ENCODE results near the gene SCARF2.

DNA sequence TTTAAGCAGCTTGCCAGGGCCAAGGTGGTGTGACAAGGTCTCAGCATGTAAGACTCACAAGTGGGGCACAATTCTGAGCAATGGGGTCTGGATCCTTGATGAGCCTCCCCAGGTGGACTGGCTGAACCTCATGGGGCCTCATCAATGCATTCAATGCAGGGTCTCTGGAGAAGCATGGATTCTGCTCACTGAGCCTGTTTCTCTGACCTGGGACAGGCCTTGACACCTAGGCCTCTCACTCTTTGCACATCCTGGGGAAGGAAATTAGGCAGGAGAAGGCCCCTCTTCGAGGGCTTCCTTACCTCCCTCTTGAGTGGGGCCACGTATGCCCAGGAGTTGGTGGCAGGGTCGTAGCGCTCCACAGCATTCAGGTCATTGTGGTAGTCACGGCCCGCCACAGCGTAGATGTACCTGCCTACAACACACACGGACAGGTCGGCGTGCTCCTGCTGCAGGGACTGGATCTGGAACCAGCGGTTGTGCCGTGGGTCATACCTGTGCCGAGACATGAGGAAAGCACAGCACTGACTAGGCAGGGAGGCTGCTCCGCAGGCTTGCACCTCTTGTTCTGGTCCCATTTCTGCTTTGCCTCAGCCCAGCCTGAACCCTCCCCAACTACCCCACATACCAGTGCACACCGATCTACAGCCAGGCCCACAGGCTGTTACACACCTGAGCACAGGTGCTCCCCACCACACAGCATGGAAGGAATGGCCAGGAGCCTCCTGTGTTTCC is 20.0 kb upstream of the SCARF2 start:
- TF ChIP-seq EGR1 (IDR thresholded peaks at IDR 0.05; ENCODE audit: low read depth in 2 of 2) = no peak
- TF ChIP-seq, protein P1, sequence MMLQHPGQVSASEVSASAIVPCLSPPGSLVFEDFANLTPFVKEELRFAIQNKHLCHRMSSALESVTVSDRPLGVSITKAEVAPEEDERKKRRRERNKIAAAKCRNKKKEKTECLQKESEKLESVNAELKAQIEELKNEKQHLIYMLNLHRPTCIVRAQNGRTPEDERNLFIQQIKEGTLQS (IDR thresholded peaks at IDR 0.05) = no peak
- TF ChIP-seq, protein P2, sequence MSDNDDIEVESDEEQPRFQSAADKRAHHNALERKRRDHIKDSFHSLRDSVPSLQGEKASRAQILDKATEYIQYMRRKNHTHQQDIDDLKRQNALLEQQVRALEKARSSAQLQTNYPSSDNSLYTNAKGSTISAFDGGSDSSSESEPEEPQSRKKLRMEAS (IDR thresholded peaks at IDR 0.05) = no peak
- TF ChIP-seq RAD21 (IDR thresholded peaks at IDR 0.05) = no peak
- TF ChIP-seq, protein P3, sequence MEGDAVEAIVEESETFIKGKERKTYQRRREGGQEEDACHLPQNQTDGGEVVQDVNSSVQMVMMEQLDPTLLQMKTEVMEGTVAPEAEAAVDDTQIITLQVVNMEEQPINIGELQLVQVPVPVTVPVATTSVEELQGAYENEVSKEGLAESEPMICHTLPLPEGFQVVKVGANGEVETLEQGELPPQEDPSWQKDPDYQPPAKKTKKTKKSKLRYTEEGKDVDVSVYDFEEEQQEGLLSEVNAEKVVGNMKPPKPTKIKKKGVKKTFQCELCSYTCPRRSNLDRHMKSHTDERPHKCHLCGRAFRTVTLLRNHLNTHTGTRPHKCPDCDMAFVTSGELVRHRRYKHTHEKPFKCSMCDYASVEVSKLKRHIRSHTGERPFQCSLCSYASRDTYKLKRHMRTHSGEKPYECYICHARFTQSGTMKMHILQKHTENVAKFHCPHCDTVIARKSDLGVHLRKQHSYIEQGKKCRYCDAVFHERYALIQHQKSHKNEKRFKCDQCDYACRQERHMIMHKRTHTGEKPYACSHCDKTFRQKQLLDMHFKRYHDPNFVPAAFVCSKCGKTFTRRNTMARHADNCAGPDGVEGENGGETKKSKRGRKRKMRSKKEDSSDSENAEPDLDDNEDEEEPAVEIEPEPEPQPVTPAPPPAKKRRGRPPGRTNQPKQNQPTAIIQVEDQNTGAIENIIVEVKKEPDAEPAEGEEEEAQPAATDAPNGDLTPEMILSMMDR (IDR thresholded peaks at IDR 0.05; ENCODE audit: low read depth, low read length, missing input control) = no peak
- TF ChIP-seq HNF4A (conservative IDR thresholded peaks at IDR 0.05) = no peak
- TF ChIP-seq RXRA (IDR thresholded peaks at IDR 0.05) = no peak
- no peak for TF ChIP-seq REST (IDR thresholded peaks at IDR 0.05)
- no peak for TF ChIP-seq FOXA1 (IDR thresholded peaks at IDR 0.05)
